ENCODE results near the gene STK10. TPM values are rescaled to one million over a fixed set of nuclear protein-coding genes. Genes with fewer than 3 reads are reported as not detected.
A peak's percentile ranks its signal among the peaks of the same experiment; 100 is the strongest.

The STK10 gene
- total RNA-seq, 3 donors from 2014 or later (not counting 1 experiment from before 2014, with no cell fraction given) = 705 to 879 (median 783) TPM

GRCh38 chr5:172178991-172179989, 8.7 kb downstream of the STK10 start:
- DNase-seq (peak; percentile 64 to 87), ATAC-seq (peak; percentile 51 to 74 (median 61))
- intact Hi-C loops (cut with micrococcal nuclease) = loop anchor here (1.0 to 5.0 kb wide), 2 partner anchors 8 to 588 kb away; no protein-coding TSS in a partner anchor
- TF ChIP-seq CTCF (IDR thresholded peaks at IDR 0.05) = no peak
- Histone ChIP-seq H3K36me3 (ENCODE audit: control insufficient read depth, insufficient read depth, low read length) (peaks cover 9% of the 10 kb centered on the region), H3K4me1 (ENCODE audit: control insufficient read depth, insufficient read depth, low read length) (peaks cover 98% of the 10 kb centered on the region), H3K4me3 (ENCODE audit: low read length) (peak overlapping the region; percentile 28), H3K9me3 (ENCODE audit: control insufficient read depth, insufficient read depth, low read length) (no peaks in the 10 kb centered on the region), H3K27me3 (ENCODE audit: control insufficient read depth, insufficient read depth, low read length) (no peaks in the 10 kb centered on the region), H3K27ac (ENCODE audit: low read length) (peak overlapping the region; percentile 95)
- peak overlapping the region; percentile 97 to 98 for H3K27ac Mint-ChIP-seq
- peak overlapping the region; percentile 90 for H3K4me3 Mint-ChIP-seq
- H3K9me3 Mint-ChIP-seq = no peaks in the 10 kb centered on the region
- H3K36me3 Mint-ChIP-seq = no peaks in the 10 kb centered on the region
- H3K4me1 Mint-ChIP-seq = peaks cover 76 to 77% of the 10 kb centered on the region in 2 donors
- 3% methylated on average over 17 of the region's 18 CpGs for WGBS (ENCODE audit: insufficient coverage)
- no peaks in the 10 kb centered on the region for H3K27me3 Mint-ChIP-seq (ENCODE audit: low read depth in 2 of 2)

- peak; percentile 5 to 12 (median 11) for ATAC-seq
Measured at GRCh38 chr5:172178301-172178987, 9.6 kb downstream of the STK10 start.

GRCh38 chr5:172177176-172177575, 10.8 kb downstream of the STK10 start:
- no peaks in the 10 kb centered on the region for H3K27me3 Mint-ChIP-seq (ENCODE audit: low read depth in 2 of 2)
- no peaks in the 10 kb centered on the region for H3K9me3 Mint-ChIP-seq
- peaks cover 98% of the 10 kb centered on the region for H3K4me1 ChIP-seq (ENCODE audit: control insufficient read depth, insufficient read depth, low read length)
- no peak overlapping the region for H3K4me3 ChIP-seq (ENCODE audit: low read length)
- TF ChIP-seq CTCF (IDR thresholded peaks at IDR 0.05) = no peak
- no peaks in the 10 kb centered on the region for H3K36me3 Mint-ChIP-seq
- H3K4me3 Mint-ChIP-seq = peak overlapping the region; percentile 90
- H3K27me3 ChIP-seq (ENCODE audit: control insufficient read depth, insufficient read depth, low read length) = no peaks in the 10 kb centered on the region
- intact Hi-C loops (cut with micrococcal nuclease) = loop anchor here (5.0 kb wide), 1 partner anchor 590 kb away; no protein-coding TSS in a partner anchor
- H3K9me3 ChIP-seq (ENCODE audit: control insufficient read depth, insufficient read depth, low read length) = no peaks in the 10 kb centered on the region
- 30% methylated on average over 7 of the region's 7 CpGs for WGBS (ENCODE audit: insufficient coverage)
- H3K36me3 ChIP-seq (ENCODE audit: control insufficient read depth, insufficient read depth, low read length) = peaks cover 6% of the 10 kb centered on the region
- H3K27ac Mint-ChIP-seq = peak overlapping the region; percentile 97 to 98
- peaks cover 83 to 86% of the 10 kb centered on the region in 2 donors for H3K4me1 Mint-ChIP-seq
- no peak for ATAC-seq
- peak in 1 of 2 donors; percentile 36 for DNase-seq
- peak overlapping the region; percentile 95 for H3K27ac ChIP-seq (ENCODE audit: low read length)

More at GRCh38 chr5:172178301-172178987, 9.6 kb downstream of the STK10 start:
- no peaks in the 10 kb centered on the region for H3K27me3 ChIP-seq (ENCODE audit: control insufficient read depth, insufficient read depth, low read length)
- peaks cover 3% of the 10 kb centered on the region for H3K36me3 ChIP-seq (ENCODE audit: control insufficient read depth, insufficient read depth, low read length)
- H3K27ac Mint-ChIP-seq = peak overlapping the region; percentile 97 to 98
- peak overlapping the region; percentile 28 for H3K4me3 ChIP-seq (ENCODE audit: low read length)
- no peak for TF ChIP-seq CTCF (IDR thresholded peaks at IDR 0.05)
- H3K4me1 Mint-ChIP-seq = peaks cover 79 to 81% of the 10 kb centered on the region in 2 donors
- H3K27me3 Mint-ChIP-seq (ENCODE audit: low read depth in 2 of 2) = no peaks in the 10 kb centered on the region
- no peaks in the 10 kb centered on the region for H3K36me3 Mint-ChIP-seq
- H3K9me3 ChIP-seq (ENCODE audit: control insufficient read depth, insufficient read depth, low read length) = no peaks in the 10 kb centered on the region
- H3K4me1 ChIP-seq (ENCODE audit: control insufficient read depth, insufficient read depth, low read length) = peaks cover 98% of the 10 kb centered on the region
- no peaks in the 10 kb centered on the region for H3K9me3 Mint-ChIP-seq
- WGBS (ENCODE audit: insufficient coverage) = 5% methylated on average over 18 of the region's 18 CpGs
- peak overlapping the region; percentile 95 for H3K27ac ChIP-seq (ENCODE audit: low read length)
- intact Hi-C loops (cut with micrococcal nuclease) = loop anchor here (5.0 kb wide), 1 partner anchor 589 kb away; no protein-coding TSS in a partner anchor
- peak; percentile 49 to 56 for DNase-seq
- H3K4me3 Mint-ChIP-seq = peak overlapping the region; percentile 90
